Epithelial cell of esophagus (primary cell): Measurements from ENCODE around the gene SNAPIN.

Experiments
- DNase-seq: peaks from one replicate; pipeline ENCODE4 v3.0.0; 2010; ENCODE audit warnings: low read depth
- H3K4me3 ChIP-seq: 2 replicates; pipeline ENCODE4 v1.5.1; 2011; ENCODE audit warnings: mild to moderate bottlenecking, low read length, control low read depth
- CTCF ChIP-seq: IDR thresholded peaks from 2 replicates; pipeline ENCODE4 v1.5.1; 2011; ENCODE audit warnings: low read depth, mild to moderate bottlenecking, low read length, control low read depth, inconsistent platforms; ENCODE audit not compliant: insufficient read depth; ENCODE audit errors: missing control alignments

The SNAPIN gene

GRCh38 chr1:153669606-153670005 is 11.1 kb downstream of the SNAPIN start:
- peak overlapping the region; percentile 66 for H3K4me3 ChIP-seq
- no peak for DNase-seq
- TF ChIP-seq CTCF = no peak

- peak overlapping the region; percentile 66 for H3K4me3 ChIP-seq
- TF ChIP-seq CTCF = no peak
- no peak for DNase-seq
Measured at GRCh38 chr1:153670257-153670858, 11.9 kb downstream of the SNAPIN start.

DNA sequence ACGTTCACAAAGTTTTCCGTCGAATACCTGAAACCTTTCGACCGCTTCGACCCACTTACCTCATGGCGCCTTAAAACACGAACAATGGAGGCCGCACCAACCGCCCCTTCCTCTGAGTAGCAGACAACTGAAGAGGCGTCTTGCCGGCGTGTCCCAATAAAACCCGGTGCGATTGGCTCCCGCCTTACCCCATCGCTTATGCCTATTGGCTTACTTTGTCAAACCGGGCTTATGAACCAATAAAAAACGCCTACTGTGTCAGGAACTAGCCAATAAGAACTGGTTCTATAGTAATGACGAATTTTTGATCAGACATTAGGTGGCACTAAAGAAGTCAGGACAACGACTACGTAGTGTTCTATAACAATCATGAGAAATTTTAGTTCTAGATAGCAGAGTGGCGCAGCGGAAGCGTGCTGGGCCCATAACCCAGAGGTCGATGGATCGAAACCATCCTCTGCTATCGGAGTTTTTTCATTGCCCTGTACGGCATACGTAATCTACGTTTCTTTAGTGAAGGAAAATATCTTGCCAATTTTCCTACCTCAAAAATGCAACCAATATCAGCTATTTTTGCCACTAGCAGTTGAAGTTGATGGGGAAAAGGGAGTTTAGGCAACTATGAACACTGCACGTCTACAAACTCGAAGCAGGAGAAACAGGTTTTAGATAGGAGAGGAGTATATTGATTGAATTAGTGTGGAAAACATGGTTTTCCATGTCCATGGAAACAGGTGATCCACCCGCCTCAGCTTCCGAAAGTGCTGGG is 12.5 kb downstream of the SNAPIN start, which contains the start of gene ILF2:
Gene ILF2, minus strand, starts transcription at position 135 of the 769 bp plus-strand sequence. Its CDS starts 71 bp downstream, at position 64.
- H3K4me3 ChIP-seq = peak within 1 kb of the TSS; percentile 66
- DNase-seq = peak; percentile 100
- TF ChIP-seq CTCF = no peak

GRCh38 chr1:153671628-153672353 is 13.3 kb downstream of the SNAPIN start:
- H3K4me3 ChIP-seq = peak overlapping the region; percentile 61
- DNase-seq = peak; percentile 82

GRCh38 chr1:153673511-153673910 is 15.0 kb downstream of the SNAPIN start:
- no peak for DNase-seq
- no peak overlapping the region for H3K4me3 ChIP-seq
- TF ChIP-seq CTCF = no peak

GRCh38 chr1:153677718-153678518 is 19.4 kb downstream of the SNAPIN start:
- peak; percentile 92 for TF ChIP-seq CTCF
- H3K4me3 ChIP-seq = peak overlapping the region; percentile 25
- DNase-seq = peak; percentile 64
